SIG-M5 treated with dmso at 0.1 percent for 504 hours (cell line): ENCODE measurements around the gene DHRS1.
A peak's percentile ranks its signal among the peaks of the same experiment; 100 is the strongest.

Experiments
- DNase-seq: peaks from one replicate; lab custom pipeline; 2025; ENCODE audit not compliant: unreplicated experiment; lab: John Stamatoyannopoulos, UW

The DHRS1 gene

DNA sequence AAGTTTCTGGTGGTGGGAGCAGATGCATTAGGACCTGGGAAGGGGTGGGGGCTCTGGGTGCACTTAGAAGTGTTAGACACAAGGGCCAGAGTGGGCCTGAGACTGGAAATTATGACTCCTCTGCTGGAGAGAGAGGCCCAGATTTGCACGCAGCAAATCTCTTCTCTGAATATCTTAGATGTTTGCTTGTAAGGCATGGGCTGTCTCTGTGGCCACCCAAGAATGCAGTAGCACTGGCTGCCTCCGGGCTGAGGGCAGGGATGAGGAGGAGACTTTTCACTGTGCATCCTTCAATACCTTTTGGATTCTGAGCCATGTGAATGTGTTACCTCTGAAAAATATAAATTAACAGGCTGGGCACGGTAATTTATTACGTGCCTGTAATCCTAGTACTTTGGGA lies 14.2 kb downstream of the DHRS1 start:
- no peak for DNase-seq

GRCh38 chr14:24284501-24285035 lies 15.0 kb downstream of the DHRS1 start:
- DNase-seq = no peak

- DNase-seq = no peak
These were observed 15.7 kb downstream of the DHRS1 start for GRCh38 chr14:24283796-24284460.

DNA sequence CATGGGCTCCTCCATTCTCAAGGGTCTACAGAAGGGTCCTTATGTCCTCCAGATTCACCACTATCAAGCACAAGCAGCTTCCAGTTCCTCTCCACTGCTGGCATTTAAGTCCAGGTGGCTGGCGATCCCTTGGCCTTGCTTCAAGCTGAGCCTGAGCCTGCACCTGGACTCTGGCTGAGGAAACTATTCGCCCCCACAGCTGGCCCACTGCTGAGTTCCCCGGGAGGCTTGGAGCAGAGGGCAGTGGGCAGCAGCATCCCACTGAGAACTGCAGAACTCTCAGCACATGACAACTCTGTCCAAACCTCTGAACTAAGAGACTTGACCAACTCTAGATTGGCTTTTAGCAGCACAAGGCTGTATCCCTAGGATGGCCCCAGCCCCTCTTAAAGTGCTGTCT lies 16.8 kb downstream of the DHRS1 start:
- DNase-seq = no peak

- DNase-seq = no peak
These were observed 17.9 kb downstream of the DHRS1 start for GRCh38 chr14:24281636-24282035.

- DNase-seq = no peak
These were observed 18.7 kb downstream of the DHRS1 start for GRCh38 chr14:24280797-24281460.

DNA sequence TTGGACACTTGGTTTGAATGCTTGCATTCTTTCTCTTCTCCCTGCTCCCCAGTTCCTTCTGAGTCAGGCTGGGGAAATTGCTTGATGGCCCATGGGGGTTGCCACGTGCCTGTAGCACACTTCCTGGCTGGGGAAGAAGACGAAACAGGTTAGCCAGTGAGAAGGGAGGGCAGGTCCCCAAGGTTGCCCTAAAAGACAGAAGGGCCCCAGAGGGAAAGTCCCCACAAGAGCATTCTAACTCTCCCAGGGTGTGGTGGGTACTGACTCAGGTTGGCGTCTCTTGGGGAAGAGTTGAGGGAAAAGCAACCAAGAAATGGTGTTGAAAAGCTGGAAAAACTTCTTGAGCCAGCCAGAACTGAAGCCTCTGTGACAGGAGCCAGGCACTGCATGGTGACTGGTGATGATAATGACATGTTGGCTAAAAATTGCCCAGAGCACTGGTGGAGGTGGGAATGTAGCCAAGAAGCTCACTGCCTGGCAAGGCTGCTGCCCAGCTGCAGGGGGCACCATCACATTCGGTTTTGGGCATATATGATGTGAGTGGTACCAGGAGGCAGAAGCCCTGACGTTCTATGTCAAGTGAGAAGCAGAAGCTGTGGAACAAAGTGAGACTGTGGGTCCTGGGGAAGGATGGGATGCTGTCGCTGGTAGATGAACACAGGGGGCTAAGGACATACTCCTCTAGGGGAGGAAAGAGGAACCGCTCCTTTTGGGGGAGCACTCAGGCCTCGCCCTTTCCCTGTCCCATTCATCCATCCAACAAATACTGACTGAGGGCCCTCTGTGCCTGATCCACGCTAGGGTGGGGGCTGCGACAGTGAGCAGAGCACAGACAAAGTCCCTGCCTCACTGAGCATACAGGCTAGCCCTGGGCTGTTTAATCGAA lies 20.0 kb downstream of the DHRS1 start:
- DNase-seq = peak; percentile 15

DNA sequence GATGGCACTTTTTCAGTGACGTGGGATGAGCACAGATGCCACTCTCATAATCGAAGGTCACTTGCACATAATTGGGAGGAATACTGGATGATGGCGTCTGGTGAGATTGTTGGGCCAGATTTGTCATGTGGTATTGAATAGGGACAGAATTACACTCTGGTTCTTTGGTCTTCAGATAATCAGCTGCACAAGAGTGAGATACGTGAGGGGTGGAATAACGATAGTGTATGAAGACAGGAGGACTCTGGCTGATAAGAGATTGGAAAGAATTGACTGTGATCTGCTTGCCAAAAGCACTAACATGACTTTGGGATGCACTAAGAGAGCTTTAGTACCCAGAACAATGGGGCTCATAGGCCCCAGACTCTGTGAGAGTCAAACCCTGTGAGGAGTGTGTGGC lies 21.2 kb downstream of the DHRS1 start:
- no peak for DNase-seq

- peak; percentile 85 for DNase-seq
These were observed 21.8 kb downstream of the DHRS1 start for GRCh38 chr14:24277606-24278321.

DNA sequence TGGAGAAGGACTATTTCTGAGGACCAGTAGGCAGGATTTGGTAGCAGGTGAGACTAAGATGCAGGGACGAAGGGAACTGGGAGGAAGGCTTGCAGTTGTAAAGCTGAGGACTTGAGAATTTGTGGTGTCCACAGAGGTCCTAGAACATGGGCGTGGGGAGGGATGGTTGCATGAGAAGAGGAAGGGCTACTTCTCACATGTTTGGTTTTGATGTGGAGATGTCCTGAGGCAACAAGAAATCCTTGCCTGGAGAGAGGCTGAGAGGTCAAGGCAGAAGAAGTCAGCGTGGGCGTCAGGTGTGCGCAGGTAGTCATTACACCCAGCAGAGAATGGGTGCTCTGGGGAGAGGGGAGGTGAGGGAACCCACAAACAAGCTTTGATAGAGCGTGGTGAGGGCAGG lies 22.5 kb downstream of the DHRS1 start:
- no peak for DNase-seq

GRCh38 chr14:24274101-24274543 lies 25.5 kb downstream of the DHRS1 start:
- DNase-seq = peak; percentile 84

GRCh38 chr14:24273422-24273998 lies 26.1 kb downstream of the DHRS1 start:
- no peak for DNase-seq

GRCh38 chr14:24272467-24272866 lies 27.1 kb downstream of the DHRS1 start:
- no peak for DNase-seq

GRCh38 chr14:24271834-24272263 lies 27.7 kb downstream of the DHRS1 start:
- no peak for DNase-seq

- DNase-seq = peak; percentile 86
These were observed 28.3 kb downstream of the DHRS1 start, which contains the start of gene RABGGTA for GRCh38 chr14:24271134-24271833. Gene RABGGTA (minus strand): TSS chr14:24271597. CDS start chr14:24271115, 482 bp downstream.

DNA sequence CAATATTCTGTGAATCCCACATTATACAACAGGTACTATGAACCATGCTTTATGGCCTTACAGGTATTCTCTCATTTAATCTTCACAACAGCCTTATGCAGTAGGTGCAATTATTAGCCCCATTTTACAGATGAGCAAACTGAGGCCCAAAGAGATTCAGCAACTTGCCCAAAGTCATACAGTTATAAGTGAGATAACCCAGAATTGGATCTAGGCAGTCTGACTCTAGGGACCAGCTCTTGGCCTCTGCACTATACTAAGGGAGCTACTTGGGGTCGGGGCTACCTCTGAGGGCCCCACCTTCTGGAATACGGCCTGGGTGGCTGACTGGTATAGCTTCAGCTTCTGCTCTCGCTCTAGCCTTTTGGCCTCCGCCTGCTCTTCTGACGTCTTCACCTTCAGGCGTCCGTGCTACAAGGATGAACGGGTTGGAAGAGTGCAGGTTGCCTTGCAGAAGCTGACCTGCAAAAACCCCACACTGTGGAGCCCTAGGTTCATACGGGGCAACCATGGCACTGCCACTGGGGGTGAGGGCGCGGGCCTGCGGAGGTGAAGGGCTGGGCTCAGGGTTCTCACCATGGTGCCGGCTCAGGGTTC lies 28.9 kb downstream of the DHRS1 start:
- no peak for DNase-seq

DNA sequence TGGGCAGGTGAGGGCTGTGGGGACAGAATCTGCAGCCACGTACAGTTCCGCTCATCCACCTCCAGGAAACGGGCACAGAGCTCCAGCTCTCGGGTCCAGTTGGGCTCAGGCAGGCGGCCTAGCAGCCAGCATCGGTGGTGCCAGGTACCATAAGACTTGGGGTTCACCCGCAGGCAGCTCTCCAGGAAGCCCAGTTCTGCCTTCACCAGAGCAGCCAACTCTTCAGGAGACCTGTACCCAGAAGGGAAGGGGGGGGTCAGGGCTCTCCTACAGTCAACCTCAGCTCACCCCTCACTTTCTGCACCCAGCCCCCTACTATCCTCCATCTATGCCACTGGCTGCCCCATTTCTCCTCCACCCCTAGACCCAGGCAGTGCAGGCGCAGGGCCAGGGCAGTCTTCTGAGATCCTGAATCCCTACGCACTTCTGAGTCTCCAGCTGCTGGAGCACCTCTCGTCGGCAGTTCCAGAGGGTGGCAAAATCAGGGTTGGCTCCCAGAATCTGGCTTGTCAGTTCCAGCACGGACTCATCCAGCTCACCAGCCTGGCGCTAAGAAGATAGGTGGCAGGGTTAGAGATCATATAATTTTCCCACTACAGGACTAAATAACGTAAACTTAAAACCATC lies 29.6 kb downstream of the DHRS1 start:
- DNase-seq = no peak

- no peak for DNase-seq
These were observed 30.2 kb downstream of the DHRS1 start for GRCh38 chr14:24269368-24269767.

DNA sequence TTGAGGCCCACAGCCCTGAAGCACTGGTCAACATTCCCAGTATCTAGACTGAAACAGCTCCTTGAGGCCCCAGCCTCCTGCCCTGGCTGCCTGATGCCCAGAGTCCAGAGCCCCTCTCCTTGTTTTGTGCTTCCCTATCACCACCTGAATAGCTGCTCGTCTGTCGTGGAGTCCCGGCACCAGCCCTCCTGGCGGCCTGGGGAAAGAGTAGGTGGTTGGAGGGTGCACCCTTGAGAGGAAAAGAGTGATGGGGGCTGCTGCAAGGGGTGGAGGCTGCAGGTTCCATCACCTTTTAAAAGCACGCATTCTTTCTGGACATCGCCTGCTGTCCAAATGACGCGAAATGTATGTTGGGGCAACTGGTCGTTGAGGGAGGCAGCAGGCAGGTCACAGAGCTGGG lies 31.4 kb downstream of the DHRS1 start:
- DNase-seq = no peak
